Measurements from ENCODE around the gene GNGT2.

GNGT2 gene

DNA sequence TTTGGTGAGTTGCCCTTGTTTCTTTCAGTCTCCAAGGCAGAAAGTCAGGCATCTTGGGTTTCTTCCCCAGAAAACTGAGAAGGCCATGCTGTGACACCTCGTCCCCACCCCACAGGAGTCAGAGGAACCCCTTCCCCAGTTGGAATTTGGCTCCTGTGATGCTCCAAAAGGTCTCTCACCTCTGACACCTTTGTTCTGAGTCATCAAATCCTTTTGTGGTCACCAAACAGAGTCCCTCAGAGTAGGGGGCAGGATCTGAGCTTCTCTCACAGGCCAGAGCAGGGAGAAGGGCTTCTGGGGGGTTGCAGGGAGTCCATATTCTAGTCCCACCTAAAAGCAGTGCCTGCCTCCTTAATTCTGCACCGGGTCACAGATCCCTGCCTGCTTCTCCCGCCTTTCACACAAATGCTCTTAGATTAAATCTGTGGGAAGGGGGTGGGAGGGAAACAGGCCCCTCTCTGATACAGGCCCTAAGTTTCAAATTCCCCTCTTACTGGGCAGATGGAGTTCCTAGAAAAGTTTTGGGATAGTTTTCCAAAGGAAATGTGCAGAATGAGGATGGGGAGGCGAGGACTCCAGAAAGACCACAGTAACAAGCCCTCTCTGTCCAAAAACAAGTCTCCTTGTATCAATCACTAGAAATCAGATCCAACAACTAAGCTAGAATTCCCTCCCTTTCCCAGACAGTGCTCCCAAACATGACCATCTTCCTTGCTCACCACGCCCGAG, 18.9 kb upstream of the GNGT2 start:
- no peak for DNase-seq (ENCODE audit: low read depth)

GRCh38 chr17:49227436-49228261, 17.3 kb upstream of the GNGT2 start:
- peak; percentile 75 for DNase-seq (ENCODE audit: low read depth)

DNA sequence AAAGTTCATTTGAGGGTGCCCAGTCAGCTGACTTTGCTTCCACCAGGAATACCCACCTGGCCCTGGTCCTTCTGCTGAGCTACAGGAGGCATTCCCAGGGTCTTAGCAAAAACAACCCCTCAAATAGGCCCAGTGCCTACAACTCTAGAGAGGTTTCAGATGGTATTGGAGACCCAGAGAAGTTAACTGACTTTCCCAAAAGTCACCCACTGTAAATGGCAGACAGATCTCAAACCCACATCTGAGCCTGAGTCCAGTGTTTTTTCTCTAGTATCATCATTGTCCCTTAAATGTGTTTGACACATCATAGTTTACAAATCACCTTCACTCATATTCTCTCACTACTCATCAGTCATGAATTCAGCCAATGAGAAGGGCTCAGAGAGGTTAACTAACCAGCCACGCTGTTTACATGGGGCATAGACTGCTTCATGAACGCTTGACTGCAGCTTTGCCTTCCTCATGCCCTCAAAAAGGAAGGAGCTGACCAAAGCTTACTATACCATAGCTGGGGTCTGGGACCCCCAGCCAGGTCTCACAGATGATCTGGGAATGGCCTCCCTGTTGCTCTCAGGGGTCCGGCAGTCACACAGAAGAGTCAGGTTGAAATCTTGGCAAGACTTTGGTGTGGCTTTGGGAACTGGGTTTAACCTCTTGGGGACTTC, 16.5 kb upstream of the GNGT2 start:
- no peak for DNase-seq (ENCODE audit: low read depth)

DNA sequence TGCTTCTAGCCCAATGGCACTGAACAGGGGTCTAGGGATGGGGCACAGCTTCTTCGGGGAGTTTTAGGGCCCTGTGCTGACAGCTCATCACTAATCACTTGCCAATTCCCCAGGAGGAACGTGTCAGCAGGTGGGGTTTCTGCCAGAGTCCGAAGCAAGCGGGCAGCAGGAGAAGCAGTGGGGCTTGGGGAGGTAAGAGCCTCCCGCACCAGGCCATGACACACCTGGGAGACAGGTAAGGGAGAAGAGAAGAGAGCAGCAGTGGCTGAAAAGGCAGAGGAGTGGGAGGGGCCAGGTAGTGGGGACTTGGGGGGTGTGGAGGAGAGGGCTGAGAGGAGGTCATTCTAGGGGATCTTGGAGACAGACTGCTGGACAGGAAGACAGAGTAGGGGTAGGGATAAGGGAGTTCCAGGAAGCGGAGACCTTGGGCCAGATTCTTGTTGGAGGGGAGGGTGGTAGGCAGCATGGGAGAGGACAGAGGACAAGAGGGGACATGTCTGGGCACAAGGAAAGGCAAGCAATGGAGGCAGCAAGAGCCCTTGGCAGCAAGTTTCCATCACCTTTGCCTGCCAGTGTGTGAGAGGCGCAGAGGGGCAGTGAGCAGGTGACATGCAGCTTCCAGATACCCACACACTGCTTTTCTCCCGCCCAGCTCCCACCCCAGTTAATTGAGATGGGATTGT, 15.3 kb upstream of the GNGT2 start:
- no peak for DNase-seq (ENCODE audit: low read depth)

GRCh38 chr17:49224997-49225337, 14.6 kb upstream of the GNGT2 start:
- DNase-seq (ENCODE audit: low read depth): no peak

DNA sequence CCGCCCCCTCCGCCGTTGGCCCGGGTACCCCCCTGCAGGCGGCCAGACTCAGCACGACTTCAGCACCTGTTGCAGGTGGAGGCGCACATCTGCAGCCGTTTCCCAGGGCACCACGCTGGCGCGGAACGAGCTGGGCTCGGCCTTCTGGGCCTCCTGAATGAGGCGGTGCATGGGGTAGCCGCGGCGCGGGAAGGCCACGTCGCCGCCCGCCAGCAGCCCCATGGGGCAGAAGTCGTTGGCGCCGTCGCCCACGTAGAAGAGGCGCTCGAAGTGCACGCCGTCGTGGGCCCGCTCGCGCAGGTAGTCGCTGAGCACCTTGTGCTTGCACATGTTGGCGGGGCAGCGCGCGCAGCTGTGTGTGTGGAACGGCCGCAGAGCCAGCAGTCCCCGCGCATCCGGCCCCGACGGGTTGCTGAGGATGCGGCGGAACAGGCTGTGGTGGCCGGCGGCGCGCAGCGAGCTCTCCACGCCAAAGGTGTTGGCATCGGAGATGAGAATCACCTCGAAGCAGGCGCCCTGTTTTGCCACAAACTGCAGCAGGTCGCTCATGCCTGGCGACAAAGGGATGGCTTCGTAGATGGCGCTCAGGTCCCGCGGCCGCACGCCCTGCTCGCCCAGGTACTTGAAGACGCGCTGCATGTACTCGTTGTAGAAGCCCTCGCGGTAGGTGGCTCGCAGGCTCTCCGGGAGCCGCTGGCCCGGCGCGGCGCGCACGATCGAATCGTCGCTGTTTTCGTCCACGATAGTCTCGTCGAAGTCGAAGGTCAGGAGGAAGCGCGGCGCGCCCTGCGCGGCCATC, 14.0 kb upstream of the GNGT2 start:
- DNase-seq (ENCODE audit: low read depth): no peak

- peak; percentile 52 for DNase-seq (ENCODE audit: low read depth)
Measured at GRCh38 chr17:49223517-49224197, 13.3 kb upstream of the GNGT2 start.

GRCh38 chr17:49223168-49223516, 12.8 kb upstream of the GNGT2 start:
- no peak for DNase-seq (ENCODE audit: low read depth)

DNA sequence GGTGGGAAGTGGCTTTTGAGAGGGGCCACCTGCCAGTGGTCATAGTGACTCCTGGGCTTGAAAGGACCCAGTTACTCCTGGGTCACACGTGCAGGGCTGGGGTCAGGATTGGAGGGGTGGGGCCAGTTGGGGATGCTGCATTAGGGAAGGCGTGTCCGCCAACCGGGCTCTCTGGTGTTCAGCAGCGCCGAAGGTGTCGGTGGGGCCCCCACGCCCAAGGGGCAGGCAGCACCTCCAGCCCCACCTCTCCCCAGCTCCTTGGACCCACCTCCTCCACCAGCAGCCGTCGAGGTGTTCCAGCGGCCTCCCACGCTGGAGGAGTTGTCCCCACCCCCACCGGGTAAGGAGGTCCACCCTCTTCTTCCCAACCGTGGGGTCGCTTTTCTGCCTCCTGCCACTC, 9.6 kb upstream of the GNGT2 start:
- DNase-seq (ENCODE audit: low read depth): no peak

DNA sequence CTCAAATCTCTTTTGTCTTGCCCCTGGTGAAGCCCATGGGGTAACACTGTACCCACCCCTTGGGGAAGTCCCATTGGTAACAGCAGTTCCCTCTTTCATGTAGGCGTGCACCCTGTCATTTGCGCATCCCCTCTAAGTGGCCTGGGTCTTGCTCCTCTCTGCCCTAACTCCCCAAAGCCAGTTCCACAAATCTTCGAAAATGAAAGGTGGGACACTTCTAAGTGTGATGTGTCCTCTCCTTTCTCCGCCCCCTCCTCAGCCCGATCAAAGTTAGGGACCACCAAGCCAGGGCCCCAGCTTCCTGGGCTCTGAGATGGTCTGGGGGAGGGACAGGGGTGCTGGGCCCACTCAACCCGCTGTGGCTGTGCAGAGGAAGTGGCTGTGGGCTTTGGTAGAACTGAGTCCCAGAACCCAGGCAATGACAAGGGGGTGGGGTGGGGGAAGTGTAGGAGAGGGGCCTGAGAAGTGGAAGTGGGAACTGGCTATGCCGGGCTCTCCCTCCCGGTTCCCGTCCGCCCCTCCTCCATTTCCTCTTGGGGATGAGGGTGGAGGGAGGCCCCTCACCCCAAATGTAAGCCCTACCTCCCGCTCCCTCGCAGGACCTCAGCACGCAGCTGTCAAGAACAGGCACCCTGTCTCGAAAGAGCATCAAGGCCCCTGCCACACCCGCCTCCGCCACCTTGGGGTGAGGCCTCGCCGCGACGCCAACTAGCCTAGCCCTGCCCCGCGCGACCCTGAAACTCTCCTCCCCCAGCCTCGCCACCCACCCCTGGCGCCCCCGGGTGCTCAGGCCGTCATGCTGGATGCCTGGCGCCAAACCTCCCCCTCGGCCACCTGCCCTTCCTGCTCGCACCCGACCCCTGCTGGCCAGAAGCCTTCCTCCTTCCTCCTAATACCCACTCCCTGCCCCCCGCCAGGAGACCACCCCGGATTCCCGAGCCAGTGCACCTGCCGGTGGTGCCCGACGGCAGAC, 8.9 kb upstream of the GNGT2 start:
- DNase-seq (ENCODE audit: low read depth): peak; percentile 43

DNA sequence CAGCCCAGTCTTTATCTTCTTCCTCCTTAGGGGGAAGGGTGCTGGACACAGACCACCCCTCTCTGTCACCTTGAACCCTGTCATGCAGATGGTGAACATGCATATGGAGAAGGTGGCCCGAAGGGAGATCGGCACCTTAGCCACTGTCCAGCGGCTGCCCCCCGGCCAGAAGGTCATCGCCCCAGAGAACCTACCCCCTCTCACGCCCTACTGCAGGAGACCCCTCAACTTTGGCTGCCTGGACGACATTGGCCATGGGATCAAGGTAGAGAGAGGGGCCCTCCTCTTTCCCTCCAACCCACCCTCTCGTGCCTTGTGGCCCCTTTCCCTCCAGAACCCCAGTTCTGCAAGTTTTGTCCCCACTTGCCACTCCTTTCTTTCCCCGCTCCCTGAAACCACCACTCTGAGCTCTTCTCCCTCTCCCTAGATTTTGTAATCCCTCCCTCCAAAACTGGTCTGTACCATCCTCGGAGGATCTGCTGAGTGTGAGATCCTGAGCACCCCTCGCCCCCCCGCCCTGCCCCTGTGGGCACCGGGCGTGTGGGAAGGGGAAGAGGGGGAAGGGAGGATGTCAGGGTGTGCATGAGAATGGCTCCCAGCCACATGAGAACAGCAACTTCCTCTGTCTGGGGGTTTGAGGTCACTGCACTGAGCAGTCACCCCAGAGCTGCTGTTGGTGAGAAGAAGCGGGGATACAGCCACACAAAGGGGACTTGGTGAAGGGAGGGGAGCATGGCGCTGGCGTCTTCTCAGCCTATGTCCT, 7.5 kb upstream of the GNGT2 start:
- DNase-seq (ENCODE audit: low read depth): peak; percentile 65

DNA sequence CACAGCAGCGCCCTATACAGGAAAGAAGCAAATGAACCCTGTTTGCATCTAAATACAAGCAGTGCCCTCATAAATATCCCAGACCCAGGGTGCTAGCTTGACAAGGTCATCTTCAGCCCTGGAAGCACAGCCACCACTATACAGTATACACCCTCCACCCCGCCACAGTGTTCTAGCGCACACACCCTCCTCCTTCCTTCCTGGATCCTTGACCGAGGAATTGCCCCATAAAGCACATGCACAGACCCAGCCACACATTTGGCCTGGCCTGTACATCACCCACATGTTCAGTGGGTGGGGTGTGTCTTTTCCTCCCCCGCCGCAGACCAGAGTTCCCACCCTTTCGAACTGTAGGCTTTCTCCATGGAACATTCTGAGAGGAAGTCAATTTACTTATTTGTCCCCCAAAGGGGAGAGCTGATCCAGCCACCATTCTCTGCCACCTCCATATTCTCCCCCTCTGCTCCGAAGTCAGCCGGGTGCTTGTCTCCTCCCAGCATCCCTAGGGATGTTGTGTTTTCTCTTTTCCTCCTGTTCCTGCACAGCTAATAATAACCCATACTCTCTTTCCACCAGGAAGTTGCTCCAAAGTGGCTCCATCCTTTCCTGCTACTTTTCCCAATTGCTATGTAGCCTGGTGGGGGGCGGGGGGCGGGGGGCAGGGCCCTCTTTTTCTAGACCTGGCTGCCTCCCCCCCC, 6.7 kb upstream of the GNGT2 start:
- no peak for DNase-seq (ENCODE audit: low read depth)

- DNase-seq (ENCODE audit: low read depth): no peak
Measured at GRCh38 chr17:49216482-49216881, 6.1 kb upstream of the GNGT2 start.

GRCh38 chr17:49214676-49215360, 4.4 kb upstream of the GNGT2 start:
- DNase-seq (ENCODE audit: low read depth): no peak

GRCh38 chr17:49213847-49214246, 3.5 kb upstream of the GNGT2 start:
- DNase-seq (ENCODE audit: low read depth): no peak

DNA sequence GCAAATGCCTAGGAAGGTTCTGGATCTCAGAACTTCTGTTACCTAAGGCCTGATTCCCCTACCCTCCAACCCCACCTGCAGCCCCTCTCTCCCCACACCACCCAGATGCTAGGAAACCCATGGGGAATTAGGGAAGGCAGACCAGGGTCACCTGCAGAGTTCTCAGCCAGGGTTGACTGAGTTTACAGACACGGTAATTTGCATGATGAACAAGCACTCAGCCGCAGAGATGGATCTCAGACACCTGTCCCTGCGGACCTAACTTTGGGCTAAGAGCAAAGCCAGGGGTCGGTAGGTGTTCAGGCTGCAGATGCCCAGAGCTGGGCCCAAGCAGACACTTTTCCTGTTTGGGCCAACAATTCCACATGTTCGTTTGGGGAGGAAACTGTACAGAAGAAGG, 3.0 kb upstream of the GNGT2 start:
- no peak for DNase-seq (ENCODE audit: low read depth)

- no peak for DNase-seq (ENCODE audit: low read depth)
Measured at GRCh38 chr17:49209061-49209571, 1.3 kb downstream of the GNGT2 start.

DNA sequence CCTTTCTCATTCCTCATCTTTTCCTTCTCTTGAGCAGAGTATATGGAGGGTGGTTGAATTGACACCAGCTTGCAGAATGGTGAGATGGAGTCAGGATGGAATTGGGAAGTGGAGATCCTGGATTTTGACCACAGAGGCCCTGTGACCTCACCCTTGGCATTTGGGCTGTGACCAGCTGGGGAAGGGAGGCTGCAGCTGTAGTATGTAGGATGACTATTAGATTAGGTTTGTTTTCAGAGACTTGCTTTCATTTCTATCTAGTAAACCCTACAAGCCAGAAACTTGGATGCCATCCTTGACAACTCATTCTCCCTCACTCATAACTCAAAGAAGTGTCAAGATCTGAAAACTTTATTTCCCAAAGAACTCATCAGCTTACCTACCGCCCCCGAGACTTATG, 5.9 kb downstream of the GNGT2 start:
- no peak for DNase-seq (ENCODE audit: low read depth)
